IPS-15b (cell line): Measurements from ENCODE around the gene ZNF165.

Experiments
- H3K27me3 ChIP-seq: one replicate; pipeline ENCODE4 v1.6.1; 2013; ENCODE audit warnings: low read length; ENCODE audit not compliant: control insufficient read depth, insufficient read depth
- H3K36me3 ChIP-seq: one replicate; pipeline ENCODE4 v1.6.1; 2013; ENCODE audit warnings: low read length; ENCODE audit not compliant: control insufficient read depth, insufficient read depth
- H3K4me1 ChIP-seq: one replicate; pipeline ENCODE4 v1.6.1; 2013; ENCODE audit warnings: mild to moderate bottlenecking, low read length; ENCODE audit not compliant: control insufficient read depth, insufficient read depth
- H3K4me3 ChIP-seq: one replicate; pipeline ENCODE4 v1.5.1; 2013; ENCODE audit warnings: low read depth, low read length
- H3K9ac ChIP-seq: one replicate; pipeline ENCODE4 v1.6.1; 2013; ENCODE audit warnings: low read depth, mild to moderate bottlenecking, low read length
- H3K9me3 ChIP-seq: one replicate; pipeline ENCODE4 v1.6.1; 2013; ENCODE audit warnings: mild to moderate bottlenecking, low read length; ENCODE audit not compliant: control insufficient read depth, insufficient read depth

ZNF165 gene

GRCh38 chr6:28124350-28124970 is 44.1 kb downstream of the ZNF165 start, which contains the start of gene ZSCAN16:
TSS of gene ZSCAN16 (plus strand) at chr6:28124609. CDS start at chr6:28125444, 835 bp downstream.
- no peaks in the 10 kb centered on the region for H3K9me3 ChIP-seq
- H3K9ac ChIP-seq = peak within 1 kb of the TSS; percentile 76
- no peaks in the 10 kb centered on the region for H3K27me3 ChIP-seq
- H3K4me3 ChIP-seq = peak within 1 kb of the TSS; percentile 92
- no peaks in the 10 kb centered on the region for H3K4me1 ChIP-seq
- no peaks in the 10 kb centered on the region for H3K36me3 ChIP-seq

GRCh38 chr6:28124971-28125353 is 44.6 kb downstream of the ZNF165 start:
- H3K27me3 ChIP-seq = no peaks in the 10 kb centered on the region
- H3K4me1 ChIP-seq = no peaks in the 10 kb centered on the region
- H3K36me3 ChIP-seq = no peaks in the 10 kb centered on the region
- H3K4me3 ChIP-seq = peak overlapping the region; percentile 92
- no peaks in the 10 kb centered on the region for H3K9me3 ChIP-seq
- peak overlapping the region; percentile 76 for H3K9ac ChIP-seq

- H3K9me3 ChIP-seq = no peaks in the 10 kb centered on the region
- H3K4me3 ChIP-seq = peak overlapping the region; percentile 92
- H3K36me3 ChIP-seq = no peaks in the 10 kb centered on the region
- no peaks in the 10 kb centered on the region for H3K4me1 ChIP-seq
- H3K9ac ChIP-seq = no peak overlapping the region
- H3K27me3 ChIP-seq = no peaks in the 10 kb centered on the region
Observed at GRCh38 chr6:28125401-28125800, 45.0 kb downstream of the ZNF165 start.

- peaks cover 5% of the 10 kb centered on the region for H3K27me3 ChIP-seq
- H3K4me3 ChIP-seq = no peak overlapping the region
- H3K4me1 ChIP-seq = peaks cover 6% of the 10 kb centered on the region
- no peak overlapping the region for H3K9ac ChIP-seq
- H3K9me3 ChIP-seq = no peaks in the 10 kb centered on the region
- no peaks in the 10 kb centered on the region for H3K36me3 ChIP-seq
Observed at GRCh38 chr6:28134015-28134414, 53.6 kb downstream of the ZNF165 start.

- Histone ChIP-seq H3K4me3 (no peak overlapping the region), H3K9ac (no peak overlapping the region), H3K36me3 (no peaks in the 10 kb centered on the region), H3K27me3 (peaks cover 6% of the 10 kb centered on the region), H3K9me3 (no peaks in the 10 kb centered on the region), H3K4me1 (peaks cover 6% of the 10 kb centered on the region)
Observed at GRCh38 chr6:28134716-28135115, 54.3 kb downstream of the ZNF165 start.

GRCh38 chr6:28135393-28135792 is 55.0 kb downstream of the ZNF165 start:
- Histone ChIP-seq H3K9me3 (no peaks in the 10 kb centered on the region), H3K9ac (no peak overlapping the region), H3K4me1 (peaks cover 6% of the 10 kb centered on the region), H3K27me3 (peaks cover 11% of the 10 kb centered on the region), H3K4me3 (peak overlapping the region; percentile 67), H3K36me3 (no peaks in the 10 kb centered on the region)

- Histone ChIP-seq H3K4me1 (peaks cover 6% of the 10 kb centered on the region), H3K9me3 (no peaks in the 10 kb centered on the region), H3K9ac (peak overlapping the region; percentile 89), H3K4me3 (peak overlapping the region; percentile 67), H3K27me3 (peaks cover 19% of the 10 kb centered on the region), H3K36me3 (no peaks in the 10 kb centered on the region)
Observed at GRCh38 chr6:28136585-28137504, 56.5 kb downstream of the ZNF165 start.

- Histone ChIP-seq H3K27me3 (peaks cover 19% of the 10 kb centered on the region), H3K4me3 (peak overlapping the region; percentile 67), H3K9ac (peak overlapping the region; percentile 87), H3K9me3 (no peaks in the 10 kb centered on the region), H3K4me1 (peaks cover 6% of the 10 kb centered on the region), H3K36me3 (no peaks in the 10 kb centered on the region)
Observed at GRCh38 chr6:28137505-28137981, 57.2 kb downstream of the ZNF165 start.
